ENCODE measurements around the gene OR2D2.

GRCh38 chr11:6856871-6857270, 35.4 kb downstream of the OR2D2 start:
- TF ChIP-seq POLR2A (IDR thresholded peaks at IDR 0.05) (no peak), CTCF (IDR thresholded peaks at IDR 0.05) (no peak)

Measured in esophagus squamous epithelium (tissue), 4 donors.